ENCODE data around the gene TMEM217.

- no peak for TF ChIP-seq POLR2A (IDR thresholded peaks at IDR 0.05; ENCODE audit: low read depth, low read length)
- no peak for TF ChIP-seq POLR2AphosphoS5 (IDR thresholded peaks at IDR 0.05; ENCODE audit: low read depth, low read length)
- TF ChIP-seq TAF1 (IDR thresholded peaks at IDR 0.05; ENCODE audit: low read depth, low read length), result no peak
- no peak for TF ChIP-seq SPI1 (IDR thresholded peaks at IDR 0.05; ENCODE audit: low read depth, low read length)
- TF ChIP-seq POU2F2 (IDR thresholded peaks at IDR 0.05; ENCODE audit: low read depth, low read length), result no peak
Measured at GRCh38 chr6:37275350-37275749, 17.4 kb upstream of the TMEM217 start.

All from GM12891 (cell line).